NCI-H526 treated with DMSO at 0.1 percent for 48 hours (cell line): Measurements from ENCODE around the gene ACAD9.
"Not testable (repeated sequence)": the region's sequence is repeated elsewhere in the genome, so short reads cannot be mapped to it uniquely, and the experiment has no call there.

Source experiments
- DNase-seq: peaks from one replicate; lab custom pipeline; 2025; lab: John Stamatoyannopoulos, UW

The ACAD9 gene

GRCh38 chr3:128861491-128861890 lies 17.9 kb upstream of the ACAD9 start:
- no peak for DNase-seq

GRCh38 chr3:128863560-128863959 lies 15.9 kb upstream of the ACAD9 start:
- DNase-seq: no peak

- no peak for DNase-seq
Observed at GRCh38 chr3:128864351-128864811, 15.0 kb upstream of the ACAD9 start.

GRCh38 chr3:128864849-128865804 lies 14.3 kb upstream of the ACAD9 start:
- DNase-seq: not testable (repeated sequence)

GRCh38 chr3:128867200-128868125 lies 12.0 kb upstream of the ACAD9 start:
- no peak for DNase-seq

GRCh38 chr3:128870347-128870746 lies 9.1 kb upstream of the ACAD9 start:
- DNase-seq: no peak

- DNase-seq: no peak
Observed at GRCh38 chr3:128872282-128872681, 7.1 kb upstream of the ACAD9 start.

GRCh38 chr3:128872744-128873143 lies 6.7 kb upstream of the ACAD9 start:
- DNase-seq: no peak

- DNase-seq: no peak
Observed at GRCh38 chr3:128873244-128874022, 6.0 kb upstream of the ACAD9 start.

- no peak for DNase-seq
Observed at GRCh38 chr3:128874481-128875180, 4.8 kb upstream of the ACAD9 start.

- no peak for DNase-seq
Observed at GRCh38 chr3:128875556-128876120, 3.8 kb upstream of the ACAD9 start.

- DNase-seq: no peak
Observed at GRCh38 chr3:128878011-128878457, 1.4 kb upstream of the ACAD9 start.

- peak; percentile 36 for DNase-seq
Observed at GRCh38 chr3:128878556-128879124, 780 bp upstream of the ACAD9 start.

- no peak for DNase-seq
Observed at GRCh38 chr3:128879991-128880390, 571 bp downstream of the ACAD9 start.

GRCh38 chr3:128880455-128880854 lies 1.0 kb downstream of the ACAD9 start:
- DNase-seq: not testable (repeated sequence)

- no peak for DNase-seq
Observed at GRCh38 chr3:128881576-128881975, 2.2 kb downstream of the ACAD9 start.

GRCh38 chr3:128882719-128883118 lies 3.3 kb downstream of the ACAD9 start:
- DNase-seq: no peak

- no peak for DNase-seq
Observed at GRCh38 chr3:128884992-128885391, 5.6 kb downstream of the ACAD9 start.

- no peak for DNase-seq
Observed at GRCh38 chr3:128889139-128889894, 9.9 kb downstream of the ACAD9 start.
